Fibroblast of mammary gland (primary cell): ENCODE measurements around the gene CDH5.

Experiments
- DNase-seq: peaks from one replicate; pipeline ENCODE4 v3.0.0-alpha.2; 2010; ENCODE audit warnings: low read depth
- H3K4me3 ChIP-seq: 2 replicates; pipeline ENCODE4 v1.5.1; 2011; ENCODE audit warnings: low read depth, mild to moderate bottlenecking, low read length, moderate library complexity; ENCODE audit not compliant: control insufficient read depth
- CTCF ChIP-seq: conservative IDR thresholded peaks from 2 replicates; pipeline ENCODE4 v1.5.1; 2011; ENCODE audit warnings: low read depth, low read length, inconsistent platforms; ENCODE audit not compliant: control insufficient read depth, insufficient read depth

Gene CDH5

GRCh38 chr16:66353055-66353454, 13.4 kb upstream of the CDH5 start:
- DNase-seq = no peak
- no peak overlapping the region for H3K4me3 ChIP-seq
- no peak for TF ChIP-seq CTCF

- DNase-seq = no peak
- H3K4me3 ChIP-seq = no peak overlapping the region
- TF ChIP-seq CTCF = no peak
These were observed 12.2 kb upstream of the CDH5 start for GRCh38 chr16:66354034-66354909.

GRCh38 chr16:66355526-66355925, 11.0 kb upstream of the CDH5 start:
- DNase-seq = no peak
- no peak for TF ChIP-seq CTCF
- H3K4me3 ChIP-seq = no peak overlapping the region

GRCh38 chr16:66357523-66357928, 9.0 kb upstream of the CDH5 start:
- TF ChIP-seq CTCF = peak; percentile 74
- H3K4me3 ChIP-seq = no peak overlapping the region
- peak; percentile 82 for DNase-seq

GRCh38 chr16:66358231-66358630, 8.3 kb upstream of the CDH5 start:
- DNase-seq = no peak
- TF ChIP-seq CTCF = no peak
- no peak overlapping the region for H3K4me3 ChIP-seq

GRCh38 chr16:66359012-66359411, 7.5 kb upstream of the CDH5 start:
- TF ChIP-seq CTCF = no peak
- DNase-seq = peak; percentile 66
- no peak overlapping the region for H3K4me3 ChIP-seq
